ENCODE results near the gene SLC22A1. TPM values are rescaled to one million over a fixed set of nuclear protein-coding genes. Genes with fewer than 3 reads are reported as not detected.

The SLC22A1 gene
- total and polyA plus RNA-seq, 4 donors = 0.72 to 2.5 (median 1.3) TPM

DNA sequence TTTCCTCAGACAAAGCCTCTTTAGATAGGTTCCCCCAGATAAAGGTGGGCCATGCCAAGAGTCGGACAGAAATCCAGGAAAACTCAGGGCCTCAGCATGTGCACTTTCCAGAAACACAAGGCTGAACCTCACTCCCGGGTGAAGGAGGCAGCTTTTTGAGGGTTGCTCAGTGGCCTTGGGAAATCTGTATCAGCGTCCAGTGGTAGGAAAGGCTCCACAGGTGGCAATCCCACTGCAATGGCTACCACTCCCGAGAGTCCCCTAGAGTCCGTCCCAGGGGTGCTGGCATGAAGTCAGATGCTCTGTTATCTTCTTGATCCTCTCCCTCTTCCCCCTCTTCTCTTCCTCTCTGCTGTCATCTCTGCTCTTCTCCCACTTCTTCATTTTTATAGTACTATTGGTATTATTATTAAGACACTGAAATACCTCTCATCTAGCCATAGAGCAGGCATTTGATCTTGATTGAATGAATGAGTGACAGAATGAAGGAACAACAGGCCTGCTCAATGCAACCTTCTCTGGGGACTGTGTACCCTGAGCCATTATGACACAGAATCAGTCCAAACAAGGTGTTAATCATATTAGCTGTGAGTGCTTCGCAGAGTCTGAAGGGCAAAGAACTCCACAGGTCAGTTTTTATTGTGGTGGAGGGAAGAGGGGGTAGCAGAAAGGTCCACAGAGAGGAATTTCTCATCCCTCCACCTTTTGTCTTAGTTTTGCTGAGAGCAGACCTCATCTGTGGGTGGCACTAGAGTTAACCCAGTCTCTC is 13.3 kb downstream of the SLC22A1 start:
- Histone ChIP-seq H3K36me3 (ENCODE audit: control insufficient read depth in 4 of 4, insufficient read depth in 4 of 4, low read length in 4 of 4) (no peaks in the 10 kb centered on the region), H3K4me3 (no peak overlapping the region), H3K27me3 (ENCODE audit: control insufficient read depth in 3 of 3, insufficient read depth in 3 of 3, low read length in 2 of 3) (no peaks in the 10 kb centered on the region), H3K9me3 (ENCODE audit: control insufficient read depth in 4 of 4, insufficient read depth in 3 of 4, low read length in 3 of 4) (no peaks in the 10 kb centered on the region), H3K4me1 (ENCODE audit: control insufficient read depth in 5 of 5, insufficient read depth in 5 of 5, low read length in 5 of 5) (peaks cover 0 to 6% (median 0%) of the 10 kb centered on the region in 5 donors), H3K27ac (ENCODE audit: low read depth in 1 of 2, low read length in 1 of 2) (no peak overlapping the region), H3K9ac (ENCODE audit: insufficient read depth in 1 of 2, low read length in 2 of 2) (no peak overlapping the region)
- TF ChIP-seq, protein P1, sequence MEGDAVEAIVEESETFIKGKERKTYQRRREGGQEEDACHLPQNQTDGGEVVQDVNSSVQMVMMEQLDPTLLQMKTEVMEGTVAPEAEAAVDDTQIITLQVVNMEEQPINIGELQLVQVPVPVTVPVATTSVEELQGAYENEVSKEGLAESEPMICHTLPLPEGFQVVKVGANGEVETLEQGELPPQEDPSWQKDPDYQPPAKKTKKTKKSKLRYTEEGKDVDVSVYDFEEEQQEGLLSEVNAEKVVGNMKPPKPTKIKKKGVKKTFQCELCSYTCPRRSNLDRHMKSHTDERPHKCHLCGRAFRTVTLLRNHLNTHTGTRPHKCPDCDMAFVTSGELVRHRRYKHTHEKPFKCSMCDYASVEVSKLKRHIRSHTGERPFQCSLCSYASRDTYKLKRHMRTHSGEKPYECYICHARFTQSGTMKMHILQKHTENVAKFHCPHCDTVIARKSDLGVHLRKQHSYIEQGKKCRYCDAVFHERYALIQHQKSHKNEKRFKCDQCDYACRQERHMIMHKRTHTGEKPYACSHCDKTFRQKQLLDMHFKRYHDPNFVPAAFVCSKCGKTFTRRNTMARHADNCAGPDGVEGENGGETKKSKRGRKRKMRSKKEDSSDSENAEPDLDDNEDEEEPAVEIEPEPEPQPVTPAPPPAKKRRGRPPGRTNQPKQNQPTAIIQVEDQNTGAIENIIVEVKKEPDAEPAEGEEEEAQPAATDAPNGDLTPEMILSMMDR (IDR thresholded peaks at IDR 0.05; ENCODE audit: control extremely low read depth, extremely low read depth) = no peak
- ATAC-seq (ENCODE audit: insufficient read depth, low FRiP score) = no peak
- DNase-seq = no peak
- whole genome bisulfite sequencing, 2 donors = 89 to 96% methylated on average over 6 of the region's 6 CpGs

DNA sequence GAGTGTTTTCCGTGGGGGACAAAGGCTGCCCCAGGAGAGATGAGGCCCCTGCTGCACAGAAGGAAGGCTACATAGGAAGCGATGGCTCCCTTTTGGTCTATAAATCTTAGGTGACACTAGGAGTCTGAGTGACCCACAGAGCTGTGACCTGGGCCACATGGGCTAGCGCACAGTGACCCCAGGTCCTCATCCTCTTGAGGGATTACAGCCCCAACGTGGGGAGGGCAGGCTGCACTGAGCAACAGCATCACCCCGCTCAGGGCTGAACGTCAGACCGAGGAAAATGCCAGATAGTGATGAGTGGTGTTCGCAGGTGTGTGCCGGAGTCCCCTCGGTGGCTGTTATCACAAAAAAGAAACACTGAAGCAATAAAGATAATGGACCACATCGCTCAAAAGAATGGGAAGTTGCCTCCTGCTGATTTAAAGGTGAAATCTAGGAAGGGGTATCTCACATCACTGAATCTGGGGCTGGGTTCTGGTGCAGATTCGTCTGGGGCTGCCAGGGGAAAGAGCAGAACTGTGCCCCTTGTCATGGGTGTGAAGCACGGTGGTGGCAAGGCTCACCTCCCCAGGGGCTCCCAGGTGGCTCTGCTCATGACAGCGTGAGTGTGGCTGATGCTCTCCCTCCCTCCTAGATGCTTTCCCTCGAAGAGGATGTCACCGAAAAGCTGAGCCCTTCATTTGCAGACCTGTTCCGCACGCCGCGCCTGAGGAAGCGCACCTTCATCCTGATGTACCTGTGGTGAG is 14.5 kb downstream of the SLC22A1 start:
- no peak for ATAC-seq (ENCODE audit: insufficient read depth, low FRiP score)
- no peaks in the 10 kb centered on the region for H3K36me3 ChIP-seq (ENCODE audit: control insufficient read depth in 4 of 4, insufficient read depth in 4 of 4, low read length in 4 of 4)
- H3K27ac ChIP-seq (ENCODE audit: low read depth in 1 of 2, low read length in 1 of 2) = no peak overlapping the region
- no peak overlapping the region for H3K9ac ChIP-seq (ENCODE audit: insufficient read depth in 1 of 2, low read length in 2 of 2)
- H3K4me3 ChIP-seq = no peak overlapping the region
- no peaks in the 10 kb centered on the region for H3K9me3 ChIP-seq (ENCODE audit: control insufficient read depth in 4 of 4, insufficient read depth in 3 of 4, low read length in 3 of 4)
- no peaks in the 10 kb centered on the region for H3K27me3 ChIP-seq (ENCODE audit: control insufficient read depth in 3 of 3, insufficient read depth in 3 of 3, low read length in 2 of 3)
- TF ChIP-seq, protein P1 (IDR thresholded peaks at IDR 0.05; ENCODE audit: control extremely low read depth, extremely low read depth) = no peak
- no peak for DNase-seq
- 73 to 76% methylated on average over 21 of the region's 21 CpGs for WGBS, 2 donors
- peaks cover 0 to 6% (median 0%) of the 10 kb centered on the region in 5 donors for H3K4me1 ChIP-seq (ENCODE audit: control insufficient read depth in 5 of 5, insufficient read depth in 5 of 5, low read length in 5 of 5)

DNA sequence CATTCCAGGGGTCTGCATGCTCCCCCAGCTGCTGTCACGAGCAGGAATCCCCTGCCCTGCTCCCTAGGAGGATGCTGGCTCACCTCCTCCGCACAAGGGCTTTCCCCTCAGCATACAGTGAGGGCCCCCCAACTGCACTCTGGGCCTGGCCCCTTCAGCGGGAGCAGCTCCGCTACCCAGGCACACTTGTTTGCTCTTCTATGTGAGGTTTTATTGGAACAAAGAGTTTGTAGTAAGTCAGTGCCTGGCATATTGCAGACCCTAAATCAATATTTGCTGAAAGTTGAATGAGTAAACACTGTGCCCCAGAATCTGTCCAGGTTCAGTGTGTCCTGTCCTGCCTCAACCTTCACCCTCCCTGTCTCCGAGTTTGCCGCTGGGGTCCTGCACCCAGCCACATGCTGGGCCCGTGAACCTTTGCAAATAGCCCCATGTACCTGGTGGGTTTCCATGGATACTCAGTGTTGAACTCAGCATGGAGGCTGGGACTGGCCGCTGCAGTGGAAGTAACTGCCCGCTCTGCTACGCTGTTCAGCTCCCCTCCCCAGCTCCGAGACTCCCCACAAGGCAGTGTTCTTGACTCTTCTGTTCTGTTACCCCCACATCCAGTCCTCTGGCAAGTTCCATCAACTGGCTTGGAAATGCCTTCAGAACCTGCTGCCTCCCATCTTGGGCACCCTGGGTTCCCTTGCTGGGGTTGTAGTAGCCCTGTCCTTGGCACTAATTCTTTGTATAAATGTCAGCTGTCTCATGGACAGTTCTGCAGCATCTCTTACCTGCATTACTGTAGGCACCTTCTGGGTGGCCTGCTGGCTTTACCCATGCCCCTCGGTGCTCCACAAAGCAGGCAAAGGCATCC is 15.7 kb downstream of the SLC22A1 start:
- DNase-seq (no peak), ATAC-seq (ENCODE audit: insufficient read depth, low FRiP score) (no peak)
- Histone ChIP-seq H3K9me3 (ENCODE audit: control insufficient read depth in 4 of 4, insufficient read depth in 3 of 4, low read length in 3 of 4) (no peaks in the 10 kb centered on the region), H3K4me3 (no peak overlapping the region), H3K27ac (ENCODE audit: low read depth in 1 of 2, low read length in 1 of 2) (no peak overlapping the region), H3K9ac (ENCODE audit: insufficient read depth in 1 of 2, low read length in 2 of 2) (no peak overlapping the region), H3K36me3 (ENCODE audit: control insufficient read depth in 4 of 4, insufficient read depth in 4 of 4, low read length in 4 of 4) (no peaks in the 10 kb centered on the region), H3K27me3 (ENCODE audit: control insufficient read depth in 3 of 3, insufficient read depth in 3 of 3, low read length in 2 of 3) (no peaks in the 10 kb centered on the region), H3K4me1 (ENCODE audit: control insufficient read depth in 5 of 5, insufficient read depth in 5 of 5, low read length in 5 of 5) (peaks cover 0 to 6% (median 0%) of the 10 kb centered on the region in 5 donors)
- TF ChIP-seq, protein P1 (IDR thresholded peaks at IDR 0.05; ENCODE audit: control extremely low read depth, extremely low read depth) = no peak
- 59 to 61% methylated on average over 12 of the region's 12 CpGs for WGBS, 2 donors
